Colon (tissue), 2 donors: ENCODE data around the gene MLH3.

Experiments
- FAIRE-seq: peaks from 2 replicates; lab custom pipeline; 2012; peaks lifted over from hg19 to GRCh38; lab: Jason Lieb, UNC
- donor health status: control.
- donor health status: control.

MLH3 gene

DNA sequence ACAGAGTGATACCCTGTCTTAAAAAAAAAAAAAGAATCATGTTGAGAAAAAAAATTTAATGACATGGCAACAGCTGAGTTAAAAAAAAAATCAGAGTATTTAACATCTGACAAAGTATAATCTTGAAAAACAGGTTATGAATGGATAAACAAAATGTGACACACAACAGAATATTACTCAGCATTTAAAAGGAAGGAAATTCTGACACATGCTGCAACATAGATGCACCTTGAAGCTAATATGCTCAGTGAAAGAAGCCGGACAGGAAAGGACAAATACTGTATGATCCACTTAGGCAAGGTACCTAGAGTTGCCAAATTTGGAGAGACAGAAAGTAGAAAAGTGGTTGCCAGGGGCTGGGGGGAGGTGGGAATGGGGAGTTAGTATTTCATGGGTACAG lies 67.9 kb downstream of the MLH3 start:
- no peak for FAIRE-seq

DNA sequence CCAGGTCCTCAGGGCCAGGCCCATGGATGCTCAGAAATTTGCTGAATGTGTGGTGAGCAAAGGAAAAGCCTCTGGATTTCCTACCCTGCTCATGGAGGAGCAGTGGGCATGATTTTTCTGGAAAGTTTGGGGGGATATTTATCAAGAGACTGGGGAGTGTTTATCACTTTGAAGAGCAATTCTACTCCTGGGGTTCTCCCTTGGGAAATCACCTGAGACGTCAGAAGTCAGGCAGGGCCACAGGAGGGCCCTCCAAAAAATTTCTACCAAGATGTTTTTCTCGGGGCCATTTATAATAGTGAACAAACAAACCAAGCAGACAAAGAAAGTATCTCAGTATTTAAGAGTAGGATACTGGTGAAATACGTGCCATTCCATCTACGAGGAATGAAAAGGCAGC lies 68.6 kb downstream of the MLH3 start:
- no peak for FAIRE-seq

DNA sequence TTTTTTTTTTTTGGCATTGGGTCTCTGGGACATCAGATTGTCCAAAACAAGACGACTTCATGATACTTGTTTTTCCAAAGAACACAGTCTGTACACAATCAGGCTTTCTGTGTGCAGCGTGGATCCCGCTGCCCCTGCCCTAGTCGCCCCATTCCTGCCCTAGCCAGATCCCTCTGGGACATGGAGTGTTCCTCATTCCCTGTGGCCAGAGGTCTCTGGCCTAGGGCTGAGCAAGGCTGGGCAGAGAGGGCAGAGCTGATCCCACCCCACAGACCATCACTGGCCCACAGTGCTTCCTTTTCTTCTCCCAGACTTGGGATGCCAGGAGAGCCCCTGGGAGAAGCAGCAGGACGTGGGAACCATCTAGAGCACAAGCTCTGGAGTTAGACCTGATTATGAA lies 69.4 kb downstream of the MLH3 start:
- no peak for FAIRE-seq

DNA sequence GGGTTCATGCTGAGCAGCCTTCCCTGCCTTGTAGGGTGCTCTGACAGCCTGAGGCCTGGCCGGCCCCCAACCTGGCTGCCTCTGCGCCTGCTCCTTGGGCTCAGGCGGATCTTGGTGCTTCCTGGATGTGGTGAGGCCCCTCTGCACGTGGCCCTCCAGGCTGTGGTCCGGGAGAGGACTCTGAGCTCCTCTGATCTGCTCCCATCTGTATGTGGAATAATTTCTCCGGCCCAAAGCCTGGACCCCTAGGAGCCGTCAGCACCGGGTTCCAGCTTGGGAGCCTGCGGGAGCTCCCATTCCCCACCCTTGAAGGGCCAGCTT lies 69.8 kb downstream of the MLH3 start:
- no peak for FAIRE-seq

DNA sequence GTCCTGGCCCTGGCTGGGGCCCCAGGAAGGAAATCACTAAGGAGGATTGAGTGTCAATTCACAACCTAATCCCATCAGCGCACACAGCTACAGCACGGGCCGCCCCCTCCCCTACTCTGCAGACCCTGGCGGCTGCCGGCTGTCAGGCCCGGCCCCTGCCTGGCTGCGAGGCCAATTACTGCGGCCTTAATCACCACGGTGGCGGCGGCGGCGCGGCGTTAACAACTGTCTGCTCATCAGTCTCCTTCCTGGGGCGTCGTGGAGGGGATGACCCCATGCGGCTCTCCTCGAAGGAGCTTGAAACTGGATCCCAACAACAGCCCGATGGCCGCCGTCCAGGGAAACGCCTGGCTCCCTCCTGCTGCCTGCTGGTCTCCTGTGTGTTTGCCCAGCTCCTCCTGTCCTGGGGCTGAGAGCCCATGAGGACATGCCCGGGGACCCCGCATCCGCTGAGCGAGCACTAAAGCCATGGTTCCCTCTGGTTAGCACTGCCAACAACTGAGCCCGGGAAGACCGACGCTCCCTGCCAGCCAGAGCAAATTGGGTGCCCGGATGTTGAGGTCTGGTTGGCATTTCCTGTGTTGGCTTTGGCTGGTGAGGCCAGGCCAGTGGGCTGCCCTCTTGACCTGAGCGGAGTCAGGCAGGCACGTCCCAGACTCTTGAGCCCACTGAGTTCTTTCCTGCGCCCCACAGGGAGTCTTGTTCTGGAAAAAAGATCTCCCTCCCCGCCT lies 70.4 kb downstream of the MLH3 start:
- FAIRE-seq, result no peak

DNA sequence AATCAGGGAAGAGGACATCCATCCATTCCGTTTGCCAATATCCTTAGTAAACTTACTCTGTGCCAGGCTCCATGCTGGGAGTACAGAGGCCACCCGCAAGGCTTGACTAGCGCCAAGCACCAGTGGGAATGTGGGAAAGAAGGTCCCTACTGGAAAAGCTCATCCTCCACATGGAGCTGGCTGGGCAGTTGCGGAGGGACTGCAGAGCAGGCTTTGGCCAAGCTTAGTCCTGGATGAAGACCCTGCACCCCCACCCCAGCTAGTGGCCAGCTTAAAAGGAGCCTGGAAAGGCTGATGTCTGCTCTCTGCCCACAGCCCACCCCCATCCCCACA lies 70.9 kb downstream of the MLH3 start:
- no peak for FAIRE-seq

DNA sequence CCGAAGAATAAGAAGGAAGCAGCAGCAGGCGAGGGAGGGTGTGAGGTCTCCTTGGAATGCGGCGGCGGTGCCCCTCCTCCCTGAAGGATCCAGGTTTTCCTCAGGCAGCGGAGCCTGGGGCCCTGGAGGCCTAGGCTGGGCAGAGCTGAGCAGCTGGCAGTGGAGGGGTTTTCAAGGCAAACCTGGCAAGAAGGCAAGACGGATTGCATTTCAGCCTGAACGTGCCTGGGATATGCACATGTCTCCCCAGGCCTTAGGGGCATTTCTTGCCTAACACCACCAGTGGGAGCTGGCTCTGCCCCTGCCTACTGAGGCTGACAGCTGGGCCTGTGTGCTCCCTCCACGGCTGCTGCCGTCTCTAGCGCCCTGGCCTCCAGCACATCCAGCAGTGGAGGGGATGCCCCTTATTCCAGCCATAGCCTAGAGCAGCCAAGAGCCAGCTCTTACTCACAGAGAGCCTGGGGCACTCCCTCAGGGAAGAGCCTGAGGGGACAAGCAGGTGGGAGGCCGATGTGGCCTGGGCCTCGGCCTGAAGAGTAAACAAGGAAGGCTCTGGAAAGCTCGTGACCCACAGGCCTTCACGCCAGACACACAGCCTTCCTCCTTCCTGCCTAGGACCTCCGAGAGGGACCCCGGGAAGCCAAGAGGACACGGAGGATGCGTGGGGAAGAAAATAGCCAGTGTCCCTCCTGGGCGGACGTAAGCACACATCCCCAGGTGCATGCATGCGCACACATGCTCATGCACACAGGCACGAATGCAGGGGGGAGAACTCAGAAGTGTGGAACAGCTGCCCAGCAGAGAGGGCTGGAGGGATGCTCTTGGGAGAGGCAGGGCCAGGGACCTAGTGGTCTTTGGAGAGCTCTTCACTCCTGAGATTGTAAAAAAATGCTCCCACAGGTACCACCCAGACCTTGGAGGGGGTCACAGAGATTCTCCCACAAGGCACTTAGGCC lies 71.5 kb downstream of the MLH3 start:
- FAIRE-seq, result no peak

DNA sequence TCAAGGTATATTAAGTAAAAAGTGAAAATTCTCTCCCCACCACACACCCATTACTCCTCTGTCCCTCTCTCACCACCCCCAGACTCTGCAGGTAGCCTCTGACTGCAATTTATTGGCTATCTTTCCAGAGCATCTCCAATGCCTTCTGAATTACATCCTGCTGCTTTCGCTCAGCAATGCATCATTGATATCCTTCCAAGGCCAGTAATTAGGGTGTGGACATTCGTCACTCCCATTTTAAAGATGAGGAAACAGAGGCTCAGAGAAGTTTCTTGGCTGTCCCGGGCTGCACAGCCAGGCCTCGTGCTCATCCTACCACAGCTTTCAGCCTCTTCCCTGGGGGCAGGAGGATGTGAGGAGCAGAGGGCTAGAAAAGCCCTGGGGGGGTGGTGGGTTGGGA lies 72.2 kb downstream of the MLH3 start:
- FAIRE-seq, result no peak

DNA sequence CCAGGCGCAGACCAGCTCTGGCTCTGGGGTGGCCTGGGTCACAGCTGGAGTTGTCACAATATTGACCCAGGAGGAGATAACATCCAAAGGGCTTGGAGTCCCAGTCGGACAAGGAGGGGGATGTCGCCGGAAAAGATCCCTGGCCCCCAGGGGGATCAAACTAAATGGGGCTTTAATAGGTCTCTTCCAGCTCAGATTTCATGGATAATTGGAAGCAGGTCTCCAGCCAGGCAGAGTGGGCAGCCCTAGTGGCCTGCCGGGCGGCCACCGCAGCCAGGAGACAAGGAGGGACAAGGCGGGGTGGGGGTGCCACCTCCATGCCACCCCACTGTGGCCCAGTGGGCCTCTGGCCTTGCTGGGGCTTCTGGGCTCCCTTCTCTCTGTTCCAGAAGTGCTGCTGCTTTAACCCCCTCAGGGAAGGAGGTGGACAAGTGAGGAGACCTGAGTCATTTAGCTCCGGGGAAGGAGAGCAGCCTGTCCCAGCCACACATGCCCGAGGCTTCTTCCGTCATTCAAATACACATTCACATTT lies 72.8 kb downstream of the MLH3 start:
- no peak for FAIRE-seq

DNA sequence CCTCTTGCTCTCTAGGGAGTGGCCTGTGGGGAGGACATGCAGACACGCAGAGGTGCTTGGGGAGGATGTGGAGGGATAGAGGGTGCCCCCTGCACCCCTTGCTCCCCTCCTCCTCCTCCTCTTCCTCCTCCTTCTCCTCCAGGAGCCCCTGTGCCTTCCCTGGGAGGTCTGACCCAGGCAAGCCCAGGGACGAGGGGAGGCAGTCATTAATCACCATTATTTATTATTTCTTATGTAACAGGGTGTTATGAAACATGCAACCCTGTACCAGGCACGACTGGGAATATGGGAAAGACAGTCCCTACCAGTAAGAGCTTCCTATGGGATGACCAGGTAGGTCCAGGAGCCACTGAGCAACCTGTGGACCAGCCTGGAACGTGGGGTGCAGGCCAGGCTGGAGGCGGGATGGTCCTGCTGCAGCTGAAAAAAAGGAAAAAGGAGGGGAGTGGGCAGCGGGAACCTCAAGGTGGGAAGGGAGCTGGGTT lies 73.3 kb downstream of the MLH3 start:
- FAIRE-seq, result no peak

DNA sequence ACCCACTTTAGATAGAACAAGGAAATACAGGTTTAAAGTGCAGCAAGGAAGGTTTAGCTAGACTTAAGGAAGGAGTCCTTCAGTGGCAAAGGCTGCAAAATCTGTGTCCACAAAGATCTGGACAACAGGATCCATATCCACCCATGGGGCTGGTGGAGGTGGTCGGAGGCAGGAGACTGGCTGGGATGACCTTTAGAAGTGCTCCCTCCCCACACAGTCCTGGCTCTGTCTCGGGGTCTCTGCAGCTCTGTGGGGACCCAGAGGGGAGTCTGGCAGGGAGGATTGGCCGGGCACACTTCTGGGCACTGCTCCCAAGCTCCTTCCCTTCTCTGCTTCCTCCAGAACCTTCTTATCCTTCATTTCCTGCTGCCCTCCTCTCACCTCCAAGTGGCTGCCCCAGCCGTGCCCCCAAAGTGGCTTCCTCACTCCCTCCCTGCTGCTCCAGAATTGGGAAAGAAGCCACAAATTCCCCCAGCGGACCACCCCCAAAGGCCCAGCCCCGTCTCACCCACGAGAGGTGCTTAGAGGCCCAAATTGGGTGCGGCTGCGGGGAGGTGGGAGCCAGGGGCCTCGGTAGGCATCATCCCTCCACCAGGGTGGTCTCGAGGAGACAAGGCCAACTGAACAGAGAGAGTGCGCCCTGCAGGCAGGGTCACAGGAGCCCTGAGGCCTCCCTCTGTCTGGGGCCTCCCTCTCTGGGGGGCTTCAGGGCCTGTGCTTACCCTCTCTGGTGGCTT lies 73.9 kb downstream of the MLH3 start:
- FAIRE-seq, result no peak

DNA sequence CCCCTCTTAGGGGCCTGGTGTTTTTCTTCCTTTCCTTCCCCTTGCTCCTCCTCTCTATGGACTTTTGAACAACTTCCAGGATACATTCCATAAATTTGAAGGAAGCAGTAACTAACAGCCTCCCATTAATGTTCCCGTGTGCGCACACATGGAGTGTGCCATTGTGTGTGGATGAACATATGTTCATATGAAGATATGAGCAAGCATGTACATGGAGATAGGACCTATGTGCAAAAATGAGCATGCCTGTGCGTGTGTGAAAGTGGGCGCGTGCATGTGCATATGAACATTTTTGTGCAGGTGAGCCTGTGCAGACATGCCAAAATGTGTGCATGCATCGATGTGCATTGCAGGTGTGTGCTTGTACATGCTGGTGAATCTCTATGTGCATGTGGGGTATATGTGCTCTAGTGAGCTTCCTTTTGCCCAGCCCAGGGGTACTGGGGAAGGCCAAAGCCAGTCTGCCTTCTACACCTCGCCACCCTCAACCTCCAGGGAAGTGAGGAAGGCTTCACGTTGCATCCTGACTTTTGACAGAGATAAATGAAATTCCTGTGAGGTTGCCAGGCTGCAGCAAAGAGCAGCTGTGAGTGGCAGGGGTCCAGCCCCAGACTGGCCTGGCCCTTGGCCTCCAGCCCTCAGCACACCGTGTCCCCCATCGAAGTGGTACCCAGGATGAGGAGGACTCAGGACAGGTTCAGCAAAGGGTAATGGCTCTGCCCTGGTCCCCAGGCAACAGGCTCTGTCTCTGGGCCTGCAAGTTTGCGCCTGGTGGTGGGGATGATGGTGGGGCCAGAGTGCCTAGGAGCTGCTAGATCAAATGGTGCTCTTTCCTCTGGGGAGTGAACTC lies 74.8 kb downstream of the MLH3 start:
- no peak for FAIRE-seq

DNA sequence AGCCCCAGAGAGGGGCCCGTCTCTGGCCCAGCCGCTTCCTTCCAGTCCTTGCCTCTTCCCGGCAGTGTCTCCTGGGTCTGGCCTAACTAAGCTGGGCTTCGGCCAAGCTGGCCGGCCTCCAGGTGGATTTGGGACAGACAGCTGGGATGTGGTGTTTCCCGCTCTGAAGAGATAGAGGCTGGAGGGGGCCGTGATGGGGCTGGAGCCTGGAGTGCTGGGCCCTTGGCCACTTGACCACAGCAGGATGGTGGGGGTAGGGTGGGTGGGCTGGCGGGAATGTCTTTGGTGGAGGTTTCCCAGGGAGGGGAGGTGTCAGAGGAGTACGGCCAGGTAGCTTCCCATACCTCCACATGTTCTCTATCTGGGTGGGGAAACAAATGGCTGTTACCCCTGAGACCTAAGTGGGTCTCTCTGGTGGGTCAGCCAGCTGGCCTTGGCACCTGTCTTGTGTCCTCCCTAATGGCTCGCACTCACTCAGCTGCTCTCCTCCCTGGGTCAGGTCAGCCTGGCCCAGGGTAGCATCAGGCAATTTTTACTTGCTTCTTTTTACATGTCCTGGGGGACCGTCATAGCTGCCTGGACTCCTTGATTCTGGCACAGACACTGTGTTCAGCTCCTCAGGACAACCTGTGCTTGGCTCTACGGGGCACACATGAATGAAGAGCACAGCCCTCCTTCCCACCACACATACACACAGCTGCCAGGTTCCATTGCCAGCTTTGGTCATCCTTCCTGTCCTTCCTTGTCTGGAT lies 76.0 kb downstream of the MLH3 start:
- no peak for FAIRE-seq

DNA sequence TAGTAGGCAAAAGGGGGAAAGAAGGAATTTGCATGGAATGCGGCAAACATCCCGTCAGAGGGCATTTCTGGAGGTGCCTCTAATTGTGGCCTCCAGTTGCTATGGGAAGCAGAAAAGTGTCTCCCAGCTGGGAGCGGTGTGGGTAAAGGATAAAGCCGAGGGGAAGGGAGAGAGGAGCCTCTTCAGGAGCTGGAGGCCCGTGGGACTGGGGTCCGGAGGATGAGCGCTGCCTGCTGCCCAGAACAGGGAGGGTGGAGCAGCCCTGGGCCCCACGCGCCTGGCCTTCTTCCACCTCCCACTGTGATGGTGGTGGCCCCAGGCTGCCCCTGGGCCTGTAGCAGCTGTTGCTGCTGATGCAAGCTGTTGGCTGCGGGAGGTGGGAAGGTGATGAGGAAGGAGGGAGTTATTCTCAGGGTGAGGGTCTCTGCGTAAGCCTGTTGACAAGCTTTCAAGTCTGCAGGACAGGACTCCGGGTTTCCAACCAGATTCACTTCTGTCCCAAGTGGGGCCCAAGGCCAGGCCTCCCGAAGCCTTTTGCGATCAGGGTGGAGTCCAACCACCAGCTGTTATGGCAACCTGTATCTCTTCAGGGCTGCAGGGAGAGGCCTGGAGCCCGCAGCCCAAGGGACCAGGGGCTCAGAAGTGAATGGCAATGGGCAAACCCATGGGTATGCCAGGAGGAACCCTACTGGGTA lies 76.8 kb downstream of the MLH3 start:
- FAIRE-seq, result no peak

DNA sequence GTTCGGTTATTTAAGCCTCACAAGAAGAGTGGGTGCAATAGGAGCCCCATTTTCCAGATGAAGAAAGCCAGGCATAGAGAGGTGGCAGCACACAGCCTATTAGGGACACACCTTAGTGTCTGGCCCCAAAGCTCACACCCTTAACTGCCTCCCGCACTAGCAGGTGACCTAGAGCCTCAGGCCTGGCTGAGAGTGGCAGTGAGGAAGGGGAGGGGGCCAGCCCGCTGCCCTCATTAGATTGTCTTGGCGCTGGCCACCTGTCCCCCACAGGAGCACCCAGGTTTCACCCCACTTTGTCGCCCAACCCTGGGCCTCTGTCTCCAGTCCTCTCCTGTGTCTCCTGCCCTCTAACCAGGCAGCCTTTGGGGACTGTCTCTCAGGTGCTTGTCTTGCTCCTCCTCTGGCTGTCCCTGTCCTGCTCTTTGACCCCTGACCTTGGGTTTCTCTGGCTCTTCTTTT lies 77.3 kb downstream of the MLH3 start:
- FAIRE-seq, result no peak

DNA sequence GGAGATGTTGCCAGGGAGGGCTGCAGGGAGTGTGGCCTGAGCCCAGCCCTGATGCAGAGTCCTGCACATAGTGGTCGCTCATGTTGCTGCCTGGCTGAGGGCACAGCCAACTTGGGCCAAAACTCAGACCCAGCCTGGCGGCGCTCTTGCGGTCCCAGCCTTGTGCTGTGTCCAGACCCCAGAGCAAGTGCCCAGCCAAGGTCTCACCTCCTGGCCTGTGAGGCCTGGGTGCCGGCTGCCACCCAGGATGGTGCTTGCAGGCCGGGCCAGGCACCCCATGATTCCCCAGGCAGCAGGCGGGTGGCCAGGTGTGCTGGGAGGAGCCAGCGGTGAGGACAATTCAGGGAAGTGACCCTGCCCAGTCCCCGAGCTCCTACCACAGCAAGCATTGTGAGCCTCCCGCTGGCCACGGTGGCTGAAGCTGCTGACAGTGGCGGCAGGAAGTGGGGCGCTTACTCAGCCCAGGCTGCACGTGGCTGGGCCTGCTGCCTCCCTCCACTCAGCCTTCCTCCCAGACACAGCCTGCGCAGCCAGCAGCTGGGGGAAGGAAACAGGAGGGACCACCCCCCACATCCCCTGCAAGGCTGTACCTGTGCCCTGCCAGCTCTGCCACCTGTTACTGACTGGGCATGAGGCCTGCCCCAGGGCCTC lies 78.1 kb downstream of the MLH3 start:
- no peak for FAIRE-seq

DNA sequence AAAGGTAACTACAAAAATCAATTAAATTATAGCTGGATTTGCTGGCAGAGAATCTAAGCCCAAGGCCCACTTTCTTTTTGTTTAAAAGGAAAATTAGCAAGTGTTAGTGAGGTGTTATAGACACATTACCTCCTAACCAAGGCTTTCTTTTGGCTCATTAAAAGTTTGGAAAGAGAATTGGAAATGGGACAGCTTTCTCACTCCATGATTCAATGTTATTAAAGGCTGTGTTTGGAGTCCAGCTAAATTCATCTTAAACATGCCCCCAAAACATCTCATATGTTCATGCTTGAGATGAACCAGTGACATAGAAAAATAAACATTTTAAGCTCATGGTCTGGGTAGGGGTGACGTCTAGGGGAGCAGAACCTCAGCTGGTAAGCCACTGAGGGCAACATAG lies 82.5 kb downstream of the MLH3 start:
- FAIRE-seq, result no peak

DNA sequence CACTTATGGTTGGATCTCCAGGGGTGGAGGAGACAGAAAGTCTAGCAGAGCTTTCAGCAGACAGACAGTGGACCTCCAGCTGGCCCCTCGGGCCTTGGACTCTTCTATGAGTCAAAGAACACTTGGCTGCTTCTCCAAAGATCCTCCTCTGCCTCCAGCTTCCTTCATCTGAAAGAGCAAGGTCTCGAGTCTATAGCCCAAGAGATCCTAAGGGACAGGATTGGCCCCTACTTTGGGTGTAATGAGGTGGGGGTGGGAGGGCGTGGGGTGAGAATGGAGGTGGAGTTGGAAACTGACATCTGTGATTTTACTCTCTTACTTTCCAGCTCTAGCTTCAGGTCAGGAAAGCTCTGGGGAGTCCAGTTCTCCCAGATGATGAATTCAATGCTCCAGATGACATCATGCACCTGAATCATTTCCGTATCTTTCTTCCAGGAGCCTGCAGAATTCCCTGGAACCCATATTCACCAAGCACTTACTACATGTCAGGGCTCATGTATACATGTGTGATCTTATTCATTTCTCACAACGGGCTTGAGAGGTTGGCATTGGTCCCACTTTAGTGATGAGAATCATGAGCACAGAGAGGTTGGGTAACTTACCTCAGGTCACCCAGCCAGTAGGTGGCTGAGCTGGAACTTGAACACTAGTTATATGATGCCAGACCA lies 85.6 kb downstream of the MLH3 start:
- no peak for FAIRE-seq
